GM19372 (cell line): ENCODE measurements around the gene SUGCT.
"Not testable (repeated sequence)": the region's sequence is repeated elsewhere in the genome, so short reads cannot be mapped to it uniquely, and the experiment has no call there.

Experiments
- ATAC-seq: cut with Tn5 transposase; IDR thresholded peaks from one replicate; pipeline ENCODE4 v1.9.1; 2021; ENCODE audit warnings: mild to moderate bottlenecking, low read depth, moderate library complexity; ENCODE audit not compliant: unreplicated experiment

The SUGCT gene

DNA sequence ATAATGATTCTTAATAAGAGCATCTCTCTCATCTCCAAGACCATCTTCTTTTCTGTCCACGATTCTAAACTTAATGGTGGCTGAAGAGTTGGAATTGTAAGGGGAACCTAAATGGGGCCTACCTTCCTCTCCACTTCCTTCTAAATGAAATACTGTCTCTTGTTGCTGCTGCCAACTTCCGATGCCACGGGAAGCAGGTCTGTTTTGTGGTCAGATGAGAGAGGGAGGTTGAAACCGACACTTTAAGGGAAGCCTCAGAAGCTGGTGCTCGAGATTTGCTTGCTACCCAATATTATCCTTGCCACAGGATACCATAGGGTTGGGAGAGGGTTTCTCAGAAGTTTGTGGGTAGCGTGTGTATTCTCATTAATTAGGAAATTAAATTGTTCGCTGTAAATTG lies 464.1 kb downstream of the SUGCT start:
- ATAC-seq: no peak

DNA sequence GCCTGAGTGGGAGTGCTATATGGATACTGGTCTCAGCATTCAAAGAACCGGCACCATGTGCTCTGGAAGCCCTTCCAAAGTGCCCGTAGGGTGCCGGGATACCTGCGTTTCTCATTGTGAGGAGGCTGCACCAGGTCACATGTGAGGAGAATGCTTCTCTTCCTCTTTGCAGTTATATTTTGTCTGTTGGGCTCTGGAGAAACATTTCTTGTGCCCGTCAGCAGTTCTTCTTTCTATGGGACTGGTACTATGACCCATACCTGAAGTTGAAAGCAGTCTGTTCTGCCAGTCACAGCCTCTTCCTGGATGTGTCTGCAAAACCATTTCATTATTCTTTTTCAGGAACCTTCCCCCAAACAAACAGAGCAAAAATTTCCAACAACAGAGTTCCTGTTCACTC lies 465.0 kb downstream of the SUGCT start:
- no peak for ATAC-seq

DNA sequence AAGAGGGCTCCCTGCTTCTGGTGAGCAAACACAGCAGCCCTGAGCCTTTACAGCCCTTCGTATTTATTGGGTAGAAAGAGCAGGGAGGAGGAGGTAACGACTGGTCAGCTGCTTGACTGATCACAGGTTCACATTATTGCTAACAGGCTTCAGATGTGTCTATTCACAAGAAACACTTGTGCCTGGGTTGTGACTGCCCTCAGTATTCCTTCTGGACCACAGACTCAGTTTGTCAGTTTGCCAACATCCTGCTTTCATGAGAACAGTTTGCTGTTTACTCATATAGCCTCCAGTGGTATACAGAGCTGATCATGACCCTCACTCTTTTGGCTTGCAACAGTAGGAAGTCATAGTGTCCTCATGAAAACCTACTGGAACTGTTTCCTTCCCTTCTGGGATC lies 467.5 kb downstream of the SUGCT start:
- not testable (repeated sequence) for ATAC-seq

DNA sequence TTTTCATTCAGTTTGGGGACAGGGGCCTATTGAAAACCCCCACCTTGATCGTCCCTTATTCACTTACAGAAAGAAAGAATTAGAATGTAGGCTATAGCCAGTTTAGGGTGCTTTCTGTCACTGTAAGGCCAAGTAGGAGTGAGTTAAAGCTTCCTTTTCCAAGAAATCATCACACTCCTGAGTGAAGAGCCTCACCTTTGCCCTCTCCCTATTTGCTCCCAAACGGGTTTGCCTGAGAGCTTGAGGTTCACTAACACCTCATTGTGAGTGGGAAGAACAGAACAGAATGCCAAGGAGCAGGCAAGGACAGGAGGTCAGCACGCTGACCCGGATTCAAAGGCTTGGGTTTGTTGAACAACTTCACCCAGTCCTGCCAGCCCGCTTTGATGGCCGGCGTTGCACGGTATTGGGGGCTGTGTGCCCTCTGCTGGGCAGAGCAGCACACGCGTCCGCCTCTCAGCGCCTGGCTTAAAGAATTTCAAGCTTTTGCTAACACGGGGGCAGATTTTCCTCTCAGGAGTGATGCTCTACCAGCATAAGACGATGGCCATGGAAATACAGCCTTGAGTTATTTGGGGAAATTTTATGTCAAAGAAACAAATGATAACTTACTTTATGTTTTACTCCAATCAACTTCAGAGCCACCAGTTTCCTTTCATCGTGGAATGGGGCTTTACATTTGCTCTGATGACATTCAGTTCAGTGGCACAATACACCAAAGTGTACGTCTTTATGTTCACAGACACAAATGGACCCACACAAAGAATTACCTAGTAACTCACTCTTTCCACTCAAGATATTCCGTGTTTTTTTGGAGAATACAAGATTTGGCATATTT lies 470.0 kb downstream of the SUGCT start:
- no peak for ATAC-seq

DNA sequence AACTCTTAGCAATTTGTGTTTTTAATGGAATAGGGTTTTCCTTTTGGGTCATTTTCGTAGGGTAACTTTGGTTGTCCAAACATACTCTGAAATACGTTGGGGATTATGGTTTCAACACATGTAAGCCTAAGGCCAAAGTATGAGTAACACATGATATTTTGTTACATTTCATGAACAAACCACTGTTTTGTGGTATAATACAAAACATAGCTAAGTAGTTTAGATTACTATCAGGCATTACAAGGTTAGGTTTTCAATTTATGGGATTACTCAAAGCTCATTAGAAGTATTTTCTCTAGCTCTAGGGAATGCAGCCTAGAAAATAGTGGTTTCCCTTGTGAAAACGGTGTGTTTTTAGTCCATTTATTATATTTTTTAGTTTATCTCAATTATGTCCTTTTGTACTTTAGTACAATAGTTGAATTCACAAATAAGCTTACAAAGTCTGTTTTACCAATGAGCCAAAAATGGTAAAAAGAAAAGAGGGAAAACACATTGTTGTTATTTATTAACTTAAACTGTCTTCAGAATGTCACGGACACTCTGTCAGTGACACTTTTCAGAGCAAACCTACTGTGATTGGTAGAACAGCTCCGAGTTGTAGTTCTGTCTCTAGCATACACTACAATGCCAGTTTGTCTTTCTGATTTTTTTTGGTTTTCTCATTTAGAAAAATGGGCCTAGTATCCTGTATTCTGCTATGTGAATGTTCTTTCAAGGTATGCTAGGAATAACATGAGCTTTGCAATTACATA lies 473.7 kb downstream of the SUGCT start:
- no peak for ATAC-seq

GRCh38 chr7:40610461-40610860 lies 475.7 kb downstream of the SUGCT start:
- no peak for ATAC-seq

GRCh38 chr7:40611095-40611871 lies 476.5 kb downstream of the SUGCT start:
- no peak for ATAC-seq

GRCh38 chr7:40612298-40612697 lies 477.5 kb downstream of the SUGCT start:
- no peak for ATAC-seq

- ATAC-seq: no peak
Measured at GRCh38 chr7:40619647-40620046, 484.8 kb downstream of the SUGCT start.

DNA sequence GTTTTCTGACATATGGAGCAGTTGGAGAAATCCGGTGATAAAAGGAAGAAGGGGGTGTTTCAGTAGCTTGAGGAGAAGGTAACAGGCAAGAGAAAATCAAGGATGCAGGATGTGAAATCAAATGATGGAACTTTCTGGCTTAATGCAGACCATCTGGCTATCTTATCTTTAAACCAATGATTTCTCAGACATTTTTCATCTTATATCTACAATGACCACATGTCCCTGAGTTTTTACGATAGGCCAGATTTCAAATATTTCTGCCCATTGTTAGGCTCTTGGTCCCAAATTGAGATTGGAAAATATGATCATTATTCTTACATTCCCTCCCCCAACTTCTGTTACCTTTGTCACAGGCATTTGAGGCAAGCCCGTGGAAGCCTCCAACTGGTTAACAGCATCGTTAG lies 486.8 kb downstream of the SUGCT start:
- ATAC-seq: no peak

DNA sequence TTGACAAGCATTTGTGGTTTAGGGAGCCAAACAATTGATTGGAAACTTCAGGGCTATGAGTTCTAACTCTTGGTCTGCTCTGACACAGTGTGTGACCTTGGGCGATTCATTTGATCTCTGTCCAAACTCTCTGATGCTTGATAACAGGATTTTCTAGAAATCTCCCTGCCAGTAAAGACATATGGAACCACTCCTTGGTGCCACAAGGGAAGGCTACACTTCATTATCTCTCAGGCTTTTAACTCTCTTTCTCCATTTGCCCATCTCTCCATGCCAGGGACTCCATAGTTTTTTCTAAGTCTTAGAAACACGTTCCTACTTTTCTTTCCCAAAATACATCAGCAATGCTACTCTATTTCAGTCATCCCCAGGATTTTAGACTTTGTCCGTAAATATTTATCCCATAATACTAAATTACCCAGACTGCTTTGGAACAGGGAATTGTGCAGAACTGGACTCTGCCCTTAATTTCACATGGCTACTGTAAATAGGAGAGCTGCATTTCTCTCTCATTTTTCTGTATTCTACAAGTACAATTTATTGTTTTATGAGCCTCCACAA lies 488.2 kb downstream of the SUGCT start:
- ATAC-seq: no peak

DNA sequence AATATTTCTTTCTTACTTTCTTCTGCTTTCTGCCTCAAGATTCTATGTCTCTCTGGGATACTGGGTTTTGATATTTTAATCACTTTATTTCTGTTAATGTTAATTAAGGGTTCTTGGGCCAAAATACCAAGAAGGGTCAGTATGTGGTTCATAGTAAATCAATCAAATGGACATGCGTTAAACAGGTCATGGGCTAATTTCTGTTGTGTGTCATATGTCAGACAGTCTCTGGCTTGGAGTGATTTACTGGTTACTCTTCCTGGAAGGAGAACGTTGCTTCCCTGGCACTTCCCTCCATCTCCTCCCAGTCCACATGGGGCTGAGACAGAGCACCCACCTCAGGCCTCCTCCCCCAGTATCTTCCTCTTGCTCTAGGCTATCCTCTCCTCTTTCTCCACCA lies 489.1 kb downstream of the SUGCT start:
- ATAC-seq: no peak

GRCh38 chr7:40627361-40627760 lies 492.6 kb downstream of the SUGCT start:
- ATAC-seq: not testable (repeated sequence)

- no peak for ATAC-seq
Measured at GRCh38 chr7:40629891-40630290, 495.1 kb downstream of the SUGCT start.

GRCh38 chr7:40634118-40634517 lies 499.3 kb downstream of the SUGCT start:
- ATAC-seq: no peak

GRCh38 chr7:40638545-40639320 lies 503.9 kb downstream of the SUGCT start:
- no peak for ATAC-seq

GRCh38 chr7:40640566-40640965 lies 505.8 kb downstream of the SUGCT start:
- ATAC-seq: no peak

- ATAC-seq: no peak
Measured at GRCh38 chr7:40641701-40642100, 506.9 kb downstream of the SUGCT start.

DNA sequence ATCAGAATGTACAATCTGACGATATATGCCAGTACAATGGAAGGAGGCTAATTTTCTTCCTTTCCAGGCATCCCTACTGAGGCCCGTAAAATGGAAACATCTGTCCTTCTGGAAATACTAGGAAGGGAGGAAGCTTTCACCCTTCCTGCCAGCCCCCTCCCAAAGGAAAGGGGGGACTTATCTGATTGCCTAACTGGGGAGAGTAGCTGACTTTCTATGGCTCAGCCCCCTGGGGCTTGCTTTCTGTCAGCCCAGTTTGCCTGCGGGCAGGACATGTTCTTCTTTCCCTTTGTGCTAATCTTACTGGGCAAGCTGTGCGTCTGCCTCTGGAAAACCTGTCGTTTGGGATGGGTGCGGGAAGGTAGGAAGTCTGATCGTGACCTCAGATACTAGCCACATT lies 508.9 kb downstream of the SUGCT start:
- ATAC-seq: no peak
